OCI-LY1 (cell line): ENCODE results near the gene SNAPC4.
A peak's percentile ranks its signal among the peaks of the same experiment; 100 is the strongest.

Experiments used
- H2AFZ ChIP-seq: fragments of 200-600 bp; sonication (generic), shearing (Covaris generic); 2 replicates; pipeline ENCODE4 v1.6.0; 2014; ENCODE audit warnings: antibody characterized with exemption, mild to moderate bottlenecking, low read length
- H3F3A ChIP-seq: fragments of 200-600 bp; sonication (generic), shearing (Covaris generic); 2 replicates; pipeline ENCODE4 v1.6.0; 2014; ENCODE audit warnings: mild to moderate bottlenecking, antibody characterized with exemption, low read length, moderate library complexity; ENCODE audit not compliant: insufficient read depth
- H3K27ac ChIP-seq: fragments of 200-600 bp; sonication (generic); 2 replicates; pipeline ENCODE4 v1.5.1; 2014; ENCODE audit warnings: low read length, mixed run types, mild to moderate bottlenecking, low read depth; ENCODE audit not compliant: poor library complexity, severe bottlenecking
- H3K27me3 ChIP-seq: fragments of 200-600 bp; sonication (generic); 2 replicates; pipeline ENCODE4 v1.6.0; 2014; ENCODE audit warnings: antibody characterized with exemption, mild to moderate bottlenecking, low read length, moderate library complexity; ENCODE audit not compliant: insufficient read depth
- H3K36me3 ChIP-seq: fragments of 200-600 bp; sonication (generic); 2 replicates; pipeline ENCODE4 v1.6.1; 2014; ENCODE audit warnings: mild to moderate bottlenecking, antibody characterized with exemption, low read length, moderate library complexity, mixed read lengths; ENCODE audit not compliant: insufficient read depth
- H3K4me1 ChIP-seq: fragments of 200-600 bp; sonication (generic); 2 replicates; pipeline ENCODE4 v1.5.1; 2014; ENCODE audit warnings: mild to moderate bottlenecking, low read length, moderate library complexity; ENCODE audit not compliant: insufficient read depth, severe bottlenecking
- H3K4me2 ChIP-seq: fragments of 200-600 bp; sonication (generic), shearing (Covaris generic); 2 replicates; pipeline ENCODE4 v1.6.1; 2014; ENCODE audit warnings: low read length
- H3K4me3 ChIP-seq: fragments of 200-600 bp; sonication (generic); 2 replicates; pipeline ENCODE4 v1.5.1; 2014; ENCODE audit warnings: low read length, low read depth, mild to moderate bottlenecking, mixed read lengths; ENCODE audit not compliant: poor library complexity, severe bottlenecking
- H3K79me2 ChIP-seq: fragments of 200-600 bp; shearing (Covaris generic); 2 replicates; pipeline ENCODE4 v1.6.1; 2016; ENCODE audit warnings: mixed run types, low read length, mixed read lengths; ENCODE audit not compliant: insufficient read depth
- H3K9ac ChIP-seq: fragments of 200-600 bp; sonication (generic), shearing (Covaris generic); 2 replicates; pipeline ENCODE4 v1.6.1; 2014; ENCODE audit warnings: mild to moderate bottlenecking, low read length, mixed read lengths
- H3K9me2 ChIP-seq: fragments of 200-600 bp; sonication (generic), shearing (Covaris generic); 2 replicates; pipeline ENCODE4 v1.6.1; 2014; ENCODE audit warnings: low read depth, mild to moderate bottlenecking, low read length, mixed read lengths
- H3K9me3 ChIP-seq: fragments of 200-600 bp; shearing (Covaris generic); 2 replicates; pipeline ENCODE4 v1.6.1; 2014; ENCODE audit warnings: low read length, mixed read lengths
- H4K20me1 ChIP-seq: fragments of 200-600 bp; sonication (generic), shearing (Covaris generic); 2 replicates; pipeline ENCODE4 v1.6.0; 2016; ENCODE audit warnings: mild to moderate bottlenecking, low read length; ENCODE audit not compliant: insufficient read depth
- EZH2 ChIP-seq: fragments of 200-600 bp; sonication (generic), shearing (Covaris generic); IDR thresholded peaks from 2 replicates; pipeline ENCODE4 v1.8.0; 2017; ENCODE audit warnings: borderline replicate concordance, mixed run types, mild to moderate bottlenecking, antibody characterized with exemption, low read length, moderate library complexity, mixed read lengths
- TF ChIP-seq, protein P1 (sequence below): fragments of 200-600 bp; sonication (generic), shearing (Covaris generic); IDR thresholded peaks from 2 replicates; pipeline ENCODE4 v1.5.1; 2017; ENCODE audit warnings: mild to moderate bottlenecking, antibody characterized with exemption, low read length, moderate library complexity, mixed read lengths

SNAPC4 gene

DNA sequence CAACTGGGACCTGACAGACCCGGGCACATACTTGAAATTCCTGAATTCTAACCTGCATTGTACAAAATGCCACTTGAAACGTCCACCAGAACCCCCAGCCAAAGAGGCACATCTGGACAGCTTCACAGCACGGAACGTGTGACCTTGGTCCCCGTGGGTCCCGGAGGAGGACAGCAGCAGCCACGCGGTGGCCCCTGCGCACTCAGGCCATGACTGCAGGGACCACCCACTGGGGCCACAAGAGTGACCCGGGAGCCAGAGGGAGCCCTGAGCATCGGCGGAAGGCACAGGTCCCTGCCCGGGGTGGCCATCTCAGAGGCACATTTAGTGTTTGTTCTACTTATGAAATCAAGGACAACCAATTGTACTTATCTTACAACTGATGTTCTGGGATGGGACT lies 2.1 kb upstream of the SNAPC4 start:
- no peaks in the 10 kb centered on the region for H3F3A ChIP-seq
- no peak overlapping the region for H3K4me3 ChIP-seq
- peaks cover 20% of the 10 kb centered on the region for H3K4me1 ChIP-seq
- no peak overlapping the region for H2AFZ ChIP-seq
- no peaks in the 10 kb centered on the region for H3K27me3 ChIP-seq
- no peaks in the 10 kb centered on the region for H3K9me2 ChIP-seq
- H4K20me1 ChIP-seq: no peaks in the 10 kb centered on the region
- peaks cover 66% of the 10 kb centered on the region for H3K36me3 ChIP-seq
- H3K9ac ChIP-seq: no peak overlapping the region
- H3K79me2 ChIP-seq: peaks cover 18% of the 10 kb centered on the region
- no peak overlapping the region for H3K4me2 ChIP-seq
- TF ChIP-seq EZH2: no peak
- TF ChIP-seq, protein P1, sequence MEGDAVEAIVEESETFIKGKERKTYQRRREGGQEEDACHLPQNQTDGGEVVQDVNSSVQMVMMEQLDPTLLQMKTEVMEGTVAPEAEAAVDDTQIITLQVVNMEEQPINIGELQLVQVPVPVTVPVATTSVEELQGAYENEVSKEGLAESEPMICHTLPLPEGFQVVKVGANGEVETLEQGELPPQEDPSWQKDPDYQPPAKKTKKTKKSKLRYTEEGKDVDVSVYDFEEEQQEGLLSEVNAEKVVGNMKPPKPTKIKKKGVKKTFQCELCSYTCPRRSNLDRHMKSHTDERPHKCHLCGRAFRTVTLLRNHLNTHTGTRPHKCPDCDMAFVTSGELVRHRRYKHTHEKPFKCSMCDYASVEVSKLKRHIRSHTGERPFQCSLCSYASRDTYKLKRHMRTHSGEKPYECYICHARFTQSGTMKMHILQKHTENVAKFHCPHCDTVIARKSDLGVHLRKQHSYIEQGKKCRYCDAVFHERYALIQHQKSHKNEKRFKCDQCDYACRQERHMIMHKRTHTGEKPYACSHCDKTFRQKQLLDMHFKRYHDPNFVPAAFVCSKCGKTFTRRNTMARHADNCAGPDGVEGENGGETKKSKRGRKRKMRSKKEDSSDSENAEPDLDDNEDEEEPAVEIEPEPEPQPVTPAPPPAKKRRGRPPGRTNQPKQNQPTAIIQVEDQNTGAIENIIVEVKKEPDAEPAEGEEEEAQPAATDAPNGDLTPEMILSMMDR: no peak
- H3K27ac ChIP-seq: no peak overlapping the region
- no peaks in the 10 kb centered on the region for H3K9me3 ChIP-seq

DNA sequence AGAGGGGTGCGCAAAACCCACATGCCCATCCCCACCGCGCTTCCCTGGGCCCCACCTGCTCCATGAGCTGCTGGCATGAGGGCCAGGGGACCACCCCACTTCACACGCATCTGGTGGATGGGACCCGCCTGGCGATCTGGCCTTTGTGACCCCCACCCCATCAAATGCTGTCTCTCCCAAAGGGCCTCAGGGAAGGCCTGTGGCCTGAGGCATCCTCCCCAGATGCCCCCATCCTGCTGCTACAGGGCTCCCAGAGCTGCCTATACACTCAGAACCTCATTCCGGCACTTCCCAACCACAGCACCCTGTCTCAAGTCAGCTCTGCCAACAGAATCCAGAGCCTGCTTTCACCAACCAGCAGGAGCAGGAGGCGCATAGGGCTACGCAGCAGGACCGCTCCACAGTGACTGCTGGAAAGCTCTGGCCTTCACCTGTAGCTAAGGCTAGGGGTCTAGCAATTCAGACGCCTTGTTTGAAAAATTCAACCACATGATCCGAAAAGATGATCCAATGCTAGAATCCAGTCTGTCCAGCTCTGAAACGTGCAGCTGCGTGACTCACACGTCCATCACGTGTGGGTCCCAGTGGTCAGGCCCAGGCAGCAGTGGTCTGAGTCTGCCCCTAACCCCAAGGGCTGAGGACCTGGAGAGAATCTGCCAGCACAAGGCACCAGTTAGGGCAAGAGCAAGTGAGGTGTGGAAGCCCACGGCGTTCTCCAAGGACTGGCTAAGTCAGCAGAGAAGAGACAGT lies 1.4 kb upstream of the SNAPC4 start:
- Histone ChIP-seq H3K9ac (no peak overlapping the region), H2AFZ (no peak overlapping the region), H3K9me2 (no peaks in the 10 kb centered on the region), H3K4me1 (peaks cover 20% of the 10 kb centered on the region), H3K27ac (no peak overlapping the region), H3K4me2 (no peak overlapping the region), H4K20me1 (no peaks in the 10 kb centered on the region), H3K79me2 (peaks cover 18% of the 10 kb centered on the region), H3K9me3 (no peaks in the 10 kb centered on the region), H3K27me3 (no peaks in the 10 kb centered on the region), H3F3A (no peaks in the 10 kb centered on the region), H3K4me3 (no peak overlapping the region), H3K36me3 (peaks cover 66% of the 10 kb centered on the region)
- TF ChIP-seq, protein P1: no peak
- no peak for TF ChIP-seq EZH2

DNA sequence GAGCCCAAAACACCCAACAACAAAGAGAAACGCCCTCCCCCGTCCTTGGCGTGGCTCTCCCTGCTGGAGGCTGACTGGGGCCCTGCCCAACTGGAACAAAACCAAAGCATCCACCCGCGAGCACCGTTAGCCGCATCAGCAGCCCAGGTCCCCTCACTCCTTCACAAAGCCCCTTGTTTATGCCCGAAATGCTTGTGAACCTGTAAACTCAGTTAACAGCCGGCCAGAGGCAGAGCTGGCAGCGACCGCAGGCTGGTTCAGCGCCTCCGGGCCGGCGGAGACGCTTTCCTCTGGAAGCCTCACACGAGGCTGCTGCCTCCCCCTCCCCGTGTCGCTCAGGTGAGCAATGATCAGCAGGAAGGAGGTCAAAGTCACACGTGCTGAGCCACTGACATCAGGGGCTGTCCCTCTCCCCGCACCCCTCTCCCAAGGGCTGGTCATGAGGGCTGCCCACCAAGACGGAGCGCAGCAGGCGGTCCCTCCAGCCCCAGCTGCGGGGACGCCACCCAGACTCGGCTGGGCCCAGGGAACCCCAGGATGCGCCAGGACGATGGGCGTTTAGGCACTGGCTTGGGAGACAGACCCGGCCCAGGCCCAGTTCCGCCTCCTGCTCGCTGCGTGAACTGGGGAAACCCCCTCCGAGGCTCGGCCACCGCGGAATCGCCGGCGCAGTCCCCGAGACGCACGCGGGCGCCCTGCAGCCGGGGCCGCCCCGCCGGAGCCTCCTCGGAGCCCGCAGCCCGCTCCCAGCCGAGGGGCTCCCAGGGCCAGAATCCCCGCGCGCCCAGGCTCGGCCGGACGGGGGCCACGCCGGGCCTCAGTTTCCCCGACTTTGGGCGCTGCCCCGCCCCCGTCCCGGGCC lies 563 bp downstream of the SNAPC4 start:
- peak overlapping the region; percentile 96 for H3K9ac ChIP-seq
- peaks cover 18% of the 10 kb centered on the region for H3K79me2 ChIP-seq
- no peaks in the 10 kb centered on the region for H4K20me1 ChIP-seq
- peak overlapping the region; percentile 99 for H3K4me2 ChIP-seq
- no peaks in the 10 kb centered on the region for H3K9me2 ChIP-seq
- H3K27me3 ChIP-seq: no peaks in the 10 kb centered on the region
- H3K4me3 ChIP-seq: peak overlapping the region; percentile 99
- no peak overlapping the region for H2AFZ ChIP-seq
- no peaks in the 10 kb centered on the region for H3K9me3 ChIP-seq
- peaks cover 67% of the 10 kb centered on the region for H3K36me3 ChIP-seq
- TF ChIP-seq, protein P1: no peak
- no peak for TF ChIP-seq EZH2
- no peak overlapping the region for H3K27ac ChIP-seq
- peaks cover 20% of the 10 kb centered on the region for H3K4me1 ChIP-seq
- no peaks in the 10 kb centered on the region for H3F3A ChIP-seq
